Inflammatory macrophage (primary cell): ENCODE measurements around the gene VSIG4.
"Not testable (repeated sequence)": the region's sequence is repeated elsewhere in the genome, so short reads cannot be mapped to it uniquely, and the experiment has no call there.

Source experiments
- DNase-seq, 2 donors: peaks; one replicate each; pipeline ENCODE4 v3.0.0-alpha.2; 2020 to 2022

VSIG4 gene

GRCh38 chrX:66007851-66008250 lies 32.0 kb downstream of the VSIG4 start:
- DNase-seq = no peak

GRCh38 chrX:66005830-66006449 lies 33.9 kb downstream of the VSIG4 start:
- no peak for DNase-seq

- peak; percentile 58 to 59 for DNase-seq
Measured at GRCh38 chrX:66004928-66005829, 34.7 kb downstream of the VSIG4 start.

GRCh38 chrX:66002824-66003680 lies 36.8 kb downstream of the VSIG4 start:
- peak; percentile 52 to 63 for DNase-seq

GRCh38 chrX:66001596-66001995 lies 38.3 kb downstream of the VSIG4 start:
- no peak for DNase-seq

- DNase-seq = no peak
Measured at GRCh38 chrX:66000628-66001272, 39.1 kb downstream of the VSIG4 start.

GRCh38 chrX:66000178-66000577 lies 39.7 kb downstream of the VSIG4 start:
- DNase-seq = no peak

- no peak for DNase-seq
Measured at GRCh38 chrX:65999563-66000148, 40.2 kb downstream of the VSIG4 start.

- no peak for DNase-seq
Measured at GRCh38 chrX:65999029-65999562, 40.8 kb downstream of the VSIG4 start.

- peak; percentile 87 to 91 for DNase-seq
Measured at GRCh38 chrX:65997978-65998717, 41.7 kb downstream of the VSIG4 start.

- DNase-seq = peak; percentile 36 to 41
Measured at GRCh38 chrX:65994519-65995506, 45.1 kb downstream of the VSIG4 start.

- DNase-seq = peak in 1 of 2 donors; percentile 58
Measured at GRCh38 chrX:65993915-65994460, 45.9 kb downstream of the VSIG4 start.

- no peak for DNase-seq
Measured at GRCh38 chrX:65993332-65993731, 46.5 kb downstream of the VSIG4 start.

GRCh38 chrX:65990702-65991101 lies 49.2 kb downstream of the VSIG4 start:
- no peak for DNase-seq

GRCh38 chrX:65987811-65988210 lies 52.1 kb downstream of the VSIG4 start:
- DNase-seq = peak; percentile 21 to 26

GRCh38 chrX:65985922-65986588 lies 53.8 kb downstream of the VSIG4 start:
- peak; percentile 62 to 74 for DNase-seq

GRCh38 chrX:65985211-65985610 lies 54.7 kb downstream of the VSIG4 start:
- DNase-seq = no peak

GRCh38 chrX:65977161-65977560 lies 62.7 kb downstream of the VSIG4 start:
- DNase-seq = not testable (repeated sequence)

- no peak for DNase-seq
Measured at GRCh38 chrX:65976161-65976560, 63.7 kb downstream of the VSIG4 start.
